ENCODE measurements around the gene HPS1.

Gene HPS1

GRCh38 chr10:98430427-98430826, 16.3 kb downstream of the HPS1 start:
- peaks cover 34% of the 10 kb centered on the region for H3K36me3 ChIP-seq (ENCODE audit: low read length)
- no peaks in the 10 kb centered on the region for H4K20me1 ChIP-seq (ENCODE audit: low read depth, low read length)
- H2AFZ ChIP-seq (ENCODE audit: low read depth, low read length, severe bottlenecking), result no peak overlapping the region
- no peaks in the 10 kb centered on the region for H3K9me3 ChIP-seq (ENCODE audit: insufficient read depth, low read length)
- no peak overlapping the region for H3K9ac ChIP-seq (ENCODE audit: low read length)
- no peak overlapping the region for H3K4me3 ChIP-seq (ENCODE audit: insufficient read depth, low read length, poor library complexity, severe bottlenecking)
- no peaks in the 10 kb centered on the region for H3K9me2 ChIP-seq (replicated peaks; ENCODE audit: insufficient read depth, low read length)
- no peaks in the 10 kb centered on the region for H3K79me2 ChIP-seq (ENCODE audit: insufficient read depth, low read length)
- TF ChIP-seq, protein P1, sequence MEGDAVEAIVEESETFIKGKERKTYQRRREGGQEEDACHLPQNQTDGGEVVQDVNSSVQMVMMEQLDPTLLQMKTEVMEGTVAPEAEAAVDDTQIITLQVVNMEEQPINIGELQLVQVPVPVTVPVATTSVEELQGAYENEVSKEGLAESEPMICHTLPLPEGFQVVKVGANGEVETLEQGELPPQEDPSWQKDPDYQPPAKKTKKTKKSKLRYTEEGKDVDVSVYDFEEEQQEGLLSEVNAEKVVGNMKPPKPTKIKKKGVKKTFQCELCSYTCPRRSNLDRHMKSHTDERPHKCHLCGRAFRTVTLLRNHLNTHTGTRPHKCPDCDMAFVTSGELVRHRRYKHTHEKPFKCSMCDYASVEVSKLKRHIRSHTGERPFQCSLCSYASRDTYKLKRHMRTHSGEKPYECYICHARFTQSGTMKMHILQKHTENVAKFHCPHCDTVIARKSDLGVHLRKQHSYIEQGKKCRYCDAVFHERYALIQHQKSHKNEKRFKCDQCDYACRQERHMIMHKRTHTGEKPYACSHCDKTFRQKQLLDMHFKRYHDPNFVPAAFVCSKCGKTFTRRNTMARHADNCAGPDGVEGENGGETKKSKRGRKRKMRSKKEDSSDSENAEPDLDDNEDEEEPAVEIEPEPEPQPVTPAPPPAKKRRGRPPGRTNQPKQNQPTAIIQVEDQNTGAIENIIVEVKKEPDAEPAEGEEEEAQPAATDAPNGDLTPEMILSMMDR (IDR thresholded peaks at IDR 0.05; ENCODE audit: insufficient read depth, low read length, poor library complexity, severe bottlenecking), result no peak
- TF ChIP-seq EZH2phosphoT487 (conservative IDR thresholded peaks at IDR 0.05; ENCODE audit: low read length), result no peak
- no peak overlapping the region for H3K27ac ChIP-seq (ENCODE audit: low read depth, low read length)
- H3F3A ChIP-seq (ENCODE audit: insufficient read depth), result 0 out of 2 replicates have a peak, but pooled peaks cover 5% of the 10 kb centered on the region
- no peaks in the 10 kb centered on the region for H3K27me3 ChIP-seq (ENCODE audit: low read length)
- H3K4me2 ChIP-seq (ENCODE audit: low read depth, low read length, poor library complexity, severe bottlenecking), result no peak overlapping the region

GRCh38 chr10:98429320-98430072, 17.2 kb downstream of the HPS1 start:
- no peak for TF ChIP-seq EZH2phosphoT487 (conservative IDR thresholded peaks at IDR 0.05; ENCODE audit: low read length)
- TF ChIP-seq, protein P1 (IDR thresholded peaks at IDR 0.05; ENCODE audit: insufficient read depth, low read length, poor library complexity, severe bottlenecking), result no peak
- Histone ChIP-seq H3F3A (ENCODE audit: insufficient read depth) (0 out of 2 replicates have a peak, but pooled peaks cover 5% of the 10 kb centered on the region), H3K9me2 (replicated peaks; ENCODE audit: insufficient read depth, low read length) (no peaks in the 10 kb centered on the region), H3K27ac (ENCODE audit: low read depth, low read length) (no peak overlapping the region), H3K4me3 (ENCODE audit: insufficient read depth, low read length, poor library complexity, severe bottlenecking) (no peak overlapping the region), H4K20me1 (ENCODE audit: low read depth, low read length) (no peaks in the 10 kb centered on the region), H3K4me2 (ENCODE audit: low read depth, low read length, poor library complexity, severe bottlenecking) (no peak overlapping the region), H3K9me3 (ENCODE audit: insufficient read depth, low read length) (no peaks in the 10 kb centered on the region), H3K79me2 (ENCODE audit: insufficient read depth, low read length) (no peaks in the 10 kb centered on the region), H2AFZ (ENCODE audit: low read depth, low read length, severe bottlenecking) (no peak overlapping the region), H3K36me3 (ENCODE audit: low read length) (peaks cover 25% of the 10 kb centered on the region), H3K27me3 (ENCODE audit: low read length) (no peaks in the 10 kb centered on the region), H3K9ac (ENCODE audit: low read length) (no peak overlapping the region)

DNA sequence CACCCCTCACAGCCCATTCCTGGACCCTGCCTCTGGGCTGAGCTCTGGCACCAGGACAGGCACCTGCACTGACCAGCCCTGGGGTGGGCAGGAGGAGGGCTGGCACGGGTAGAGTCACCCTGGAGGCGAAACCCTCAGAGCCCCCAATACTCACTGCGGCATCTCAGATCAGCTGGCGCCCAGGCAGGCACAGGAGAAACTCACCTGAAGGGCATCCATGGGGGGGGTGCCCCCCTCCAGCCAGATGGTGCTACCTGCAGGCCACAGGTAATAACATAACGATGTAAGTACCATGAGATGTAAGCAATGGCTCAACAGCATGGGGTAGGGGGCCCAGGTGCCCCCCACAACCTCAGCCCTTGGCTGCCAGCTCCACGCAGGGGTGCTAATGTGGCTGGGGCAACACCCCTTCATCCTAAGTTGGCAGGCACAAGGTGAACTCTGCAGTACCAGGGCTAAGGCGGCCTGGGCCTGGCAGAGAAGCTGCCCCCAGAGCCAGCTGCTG, 19.7 kb downstream of the HPS1 start:
- no peaks in the 10 kb centered on the region for H3K9me2 ChIP-seq (replicated peaks; ENCODE audit: insufficient read depth, low read length)
- 0 out of 2 replicates have a peak, but pooled peaks cover 5% of the 10 kb centered on the region for H3F3A ChIP-seq (ENCODE audit: insufficient read depth)
- no peaks in the 10 kb centered on the region for H3K9me3 ChIP-seq (ENCODE audit: insufficient read depth, low read length)
- TF ChIP-seq EZH2phosphoT487 (conservative IDR thresholded peaks at IDR 0.05; ENCODE audit: low read length), result no peak
- TF ChIP-seq, protein P1 (IDR thresholded peaks at IDR 0.05; ENCODE audit: insufficient read depth, low read length, poor library complexity, severe bottlenecking), result no peak
- H3K27me3 ChIP-seq (ENCODE audit: low read length), result no peaks in the 10 kb centered on the region
- H2AFZ ChIP-seq (ENCODE audit: low read depth, low read length, severe bottlenecking), result no peak overlapping the region
- peaks cover 3% of the 10 kb centered on the region for H3K36me3 ChIP-seq (ENCODE audit: low read length)
- no peak overlapping the region for H3K4me2 ChIP-seq (ENCODE audit: low read depth, low read length, poor library complexity, severe bottlenecking)
- H3K79me2 ChIP-seq (ENCODE audit: insufficient read depth, low read length), result no peaks in the 10 kb centered on the region
- no peak overlapping the region for H3K27ac ChIP-seq (ENCODE audit: low read depth, low read length)
- H3K9ac ChIP-seq (ENCODE audit: low read length), result no peak overlapping the region
- H3K4me3 ChIP-seq (ENCODE audit: insufficient read depth, low read length, poor library complexity, severe bottlenecking), result no peak overlapping the region
- no peaks in the 10 kb centered on the region for H4K20me1 ChIP-seq (ENCODE audit: low read depth, low read length)

Measured in SU-DHL-6 (cell line).